Transverse colon (tissue), 4 donors: Measurements from ENCODE around the gene KCND1.

Source experiments
- CTCF ChIP-seq, 5 experiments: fragments of 200-600 bp in 3 of 5; fragments of 450-650 bp in 2 of 5; sonication (generic) in 3 of 5; IDR thresholded peaks; 1 replicate in 2 of 5; 2 replicates in 3 of 5; pipeline ENCODE4 v1.5.1; 2016 to 2017; ENCODE audit warnings: antibody characterized with exemption in 5 of 5, inconsistent platforms in 3 of 5, mild to moderate bottlenecking in 2 of 5, moderate library complexity in 1 of 5
- EP300 ChIP-seq: sonication (generic); formaldehyde crosslinking; IDR thresholded peaks from one replicate; pipeline ENCODE4 v1.6.1; 2017; ENCODE audit warnings: antibody characterized with exemption, low read depth
- POLR2A ChIP-seq: fragments of 450-650 bp; IDR thresholded peaks from one replicate; pipeline ENCODE4 v1.6.1; 2016; ENCODE audit warnings: antibody characterized with exemption, mild to moderate bottlenecking, moderate library complexity
- POLR2AphosphoS5 ChIP-seq, 3 donors: sonication (generic); formaldehyde crosslinking; IDR thresholded peaks; one replicate each; pipeline ENCODE4 v1.6.1; 2016; ENCODE audit warnings: antibody characterized with exemption in 3 of 3

DNA sequence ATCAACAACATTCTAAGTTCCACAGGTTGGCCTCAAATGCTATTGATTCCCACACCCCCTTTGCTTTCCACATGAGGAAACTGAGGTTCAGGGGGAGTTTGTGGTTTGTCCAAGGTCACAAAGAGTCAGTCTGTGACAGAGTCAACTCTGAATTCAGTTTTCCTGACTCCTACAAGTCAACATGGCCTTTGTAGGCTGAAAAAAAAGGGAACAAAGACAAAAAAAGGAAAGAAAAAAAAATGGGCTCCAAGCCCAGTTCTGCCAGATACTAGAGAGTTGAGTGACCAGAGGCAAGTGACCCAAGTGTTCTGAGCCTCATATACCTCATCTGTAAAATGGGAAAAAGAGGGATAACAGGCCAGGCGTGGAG is 36.4 kb downstream of the KCND1 start:
- TF ChIP-seq CTCF (IDR thresholded peaks at IDR 0.05) (no peak), POLR2A (no peak), POLR2AphosphoS5 (IDR thresholded peaks at IDR 0.05) (no peak), EP300 (no peak)
